Fibroblast of the aortic adventitia (primary cell): ENCODE data around the gene S100A10. TPM values are rescaled to one million over a fixed set of nuclear protein-coding genes. Genes with fewer than 3 reads are reported as not detected.
A peak's percentile ranks its signal among the peaks of the same experiment; 100 is the strongest.

Source experiments
- DNase-seq: peaks from one replicate; pipeline ENCODE4 v3.0.0-alpha.2; 2010; ENCODE audit warnings: low read depth
- H3K4me3 ChIP-seq: 2 replicates; pipeline ENCODE4 v1.5.1; 2011; ENCODE audit warnings: low read depth, mild to moderate bottlenecking, control low read depth, low read length, moderate library complexity
- total RNA-seq: library from RNA; depleted of rRNA; stranded (reverse); fragments of >200 nt; gene quantifications from 2 replicates; pipeline ENCODE4 v1.2.3, GENCODE V29; 2012; ENCODE audit warnings: low replicate concordance
- TF ChIP-seq, protein P1 (sequence below): IDR thresholded peaks from 2 replicates; pipeline ENCODE4 v1.5.1; 2011; ENCODE audit warnings: mild to moderate bottlenecking, low read length, control low read depth, inconsistent platforms; ENCODE audit not compliant: insufficient read depth

S100A10 gene
- total RNA-seq, 1 donor, result 340 TPM

DNA sequence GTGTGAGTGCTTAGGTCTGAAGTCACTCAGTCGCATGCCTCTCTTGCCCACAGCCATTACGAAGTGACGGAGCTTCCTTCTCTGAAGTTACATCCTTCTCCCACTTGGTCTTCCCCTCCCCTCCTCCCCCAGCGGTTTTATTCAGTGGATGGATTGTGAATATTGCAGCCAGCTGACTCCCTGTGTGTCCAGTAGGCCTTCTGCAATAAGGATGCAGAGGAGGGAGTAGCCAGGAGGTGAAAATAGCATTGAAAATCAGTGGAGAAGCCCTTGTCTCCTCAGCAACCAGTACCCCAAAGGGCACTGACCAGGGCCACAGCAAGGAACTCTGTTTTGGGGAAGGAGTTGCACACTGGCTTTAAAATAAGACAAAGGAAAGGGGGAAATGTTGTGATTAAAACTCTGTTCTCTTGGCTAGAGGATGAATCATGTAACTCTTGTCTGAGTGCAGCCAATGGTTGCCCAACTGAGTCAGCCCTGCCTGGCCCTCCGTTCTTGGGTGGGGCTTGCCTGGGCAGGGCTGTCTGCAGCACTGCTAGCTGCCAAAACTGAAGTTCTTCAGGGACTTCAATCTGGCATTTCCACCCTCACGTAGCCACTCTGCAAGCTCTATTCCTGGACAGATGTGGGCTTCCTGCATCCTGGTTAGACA, 4.3 kb downstream of the S100A10 start:
- peak overlapping the region; percentile 79 for H3K4me3 ChIP-seq

DNA sequence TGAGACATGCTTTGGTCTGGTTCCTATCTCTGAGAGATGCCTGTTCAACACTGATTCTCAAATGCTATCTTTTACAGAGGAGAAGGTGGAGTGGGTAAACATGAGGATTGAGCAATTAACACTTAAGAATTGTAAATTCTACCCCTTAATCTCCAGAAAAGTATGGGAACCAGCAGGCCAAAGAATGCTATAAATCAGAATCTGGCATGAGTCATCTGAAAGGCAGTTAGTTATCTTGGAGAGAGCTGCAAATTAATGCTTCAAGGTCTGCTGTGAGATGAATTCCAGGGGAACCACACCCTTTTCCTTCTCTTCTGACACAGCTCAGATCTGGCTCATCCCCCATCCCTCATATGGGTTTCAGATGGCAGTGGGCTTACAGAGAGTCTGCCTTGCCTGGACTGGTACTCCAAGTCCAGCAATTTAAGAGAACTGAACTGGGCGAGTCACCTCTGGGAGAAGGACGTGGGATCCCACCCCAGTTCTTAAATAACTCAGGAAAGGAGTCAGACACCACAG, 5.2 kb downstream of the S100A10 start:
- TF ChIP-seq, protein P1, sequence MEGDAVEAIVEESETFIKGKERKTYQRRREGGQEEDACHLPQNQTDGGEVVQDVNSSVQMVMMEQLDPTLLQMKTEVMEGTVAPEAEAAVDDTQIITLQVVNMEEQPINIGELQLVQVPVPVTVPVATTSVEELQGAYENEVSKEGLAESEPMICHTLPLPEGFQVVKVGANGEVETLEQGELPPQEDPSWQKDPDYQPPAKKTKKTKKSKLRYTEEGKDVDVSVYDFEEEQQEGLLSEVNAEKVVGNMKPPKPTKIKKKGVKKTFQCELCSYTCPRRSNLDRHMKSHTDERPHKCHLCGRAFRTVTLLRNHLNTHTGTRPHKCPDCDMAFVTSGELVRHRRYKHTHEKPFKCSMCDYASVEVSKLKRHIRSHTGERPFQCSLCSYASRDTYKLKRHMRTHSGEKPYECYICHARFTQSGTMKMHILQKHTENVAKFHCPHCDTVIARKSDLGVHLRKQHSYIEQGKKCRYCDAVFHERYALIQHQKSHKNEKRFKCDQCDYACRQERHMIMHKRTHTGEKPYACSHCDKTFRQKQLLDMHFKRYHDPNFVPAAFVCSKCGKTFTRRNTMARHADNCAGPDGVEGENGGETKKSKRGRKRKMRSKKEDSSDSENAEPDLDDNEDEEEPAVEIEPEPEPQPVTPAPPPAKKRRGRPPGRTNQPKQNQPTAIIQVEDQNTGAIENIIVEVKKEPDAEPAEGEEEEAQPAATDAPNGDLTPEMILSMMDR, result no peak

More for the DNA sequence above, 4.3 kb downstream of the S100A10 start:
- TF ChIP-seq, protein P1, result no peak
- peak; percentile 91 for DNase-seq

DNA sequence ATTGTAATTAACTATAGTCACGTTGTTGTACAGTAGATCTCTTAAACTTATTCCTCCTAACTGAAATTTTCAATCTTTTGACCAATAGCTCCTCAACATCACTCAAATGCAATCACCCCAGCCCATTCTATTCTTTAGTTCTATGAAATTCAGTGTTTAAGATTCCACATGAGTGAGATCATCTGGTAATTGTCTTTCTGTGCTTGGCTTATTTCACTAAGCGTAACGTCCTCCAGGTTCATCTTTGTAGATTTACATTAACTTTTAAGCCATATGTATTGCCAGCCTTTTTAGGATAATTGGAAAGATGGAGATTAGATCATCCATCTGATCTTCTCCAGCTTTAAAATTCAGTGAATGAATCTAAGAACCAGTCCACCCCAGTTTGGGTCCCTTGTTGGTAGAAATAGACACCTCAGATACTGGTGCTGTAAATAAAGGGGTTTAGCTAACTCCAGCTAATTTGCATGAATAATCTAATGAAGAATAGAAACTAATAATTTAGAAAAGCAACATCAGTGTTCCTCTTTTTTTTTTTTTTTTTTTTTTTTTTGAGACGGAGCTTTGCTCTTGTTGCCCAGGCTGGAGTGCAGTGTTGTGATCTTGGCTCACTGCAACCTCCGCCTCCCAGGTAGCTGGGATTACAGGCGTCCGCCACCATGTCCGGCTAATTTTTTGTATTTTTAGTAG, 7.0 kb downstream of the S100A10 start:
- TF ChIP-seq, protein P1, result no peak
- H3K4me3 ChIP-seq, result no peak overlapping the region
- no peak for DNase-seq

More for the DNA sequence above, 5.2 kb downstream of the S100A10 start:
- peak overlapping the region; percentile 42 for H3K4me3 ChIP-seq
- peak; percentile 97 for DNase-seq

DNA sequence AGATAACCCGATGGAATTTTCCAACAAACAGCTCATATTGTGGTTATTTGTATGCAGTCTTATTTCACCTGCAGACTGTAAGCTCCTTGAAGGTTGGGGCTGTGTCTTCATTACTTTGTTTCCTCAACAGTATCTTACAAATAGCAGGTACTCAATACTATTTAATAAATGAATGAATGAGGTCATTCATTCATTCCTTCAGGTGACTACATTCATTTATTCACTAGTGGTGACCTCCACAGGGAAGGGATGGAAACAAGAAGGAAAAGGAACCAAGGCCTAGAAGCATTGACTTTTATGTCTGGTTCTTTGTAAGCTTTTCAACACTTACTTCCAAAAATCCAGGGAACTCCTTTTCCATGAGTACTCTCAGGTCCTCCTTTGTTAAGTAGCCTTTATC, 7.9 kb downstream of the S100A10 start:
- TF ChIP-seq, protein P1, result no peak
- no peak overlapping the region for H3K4me3 ChIP-seq

DNA sequence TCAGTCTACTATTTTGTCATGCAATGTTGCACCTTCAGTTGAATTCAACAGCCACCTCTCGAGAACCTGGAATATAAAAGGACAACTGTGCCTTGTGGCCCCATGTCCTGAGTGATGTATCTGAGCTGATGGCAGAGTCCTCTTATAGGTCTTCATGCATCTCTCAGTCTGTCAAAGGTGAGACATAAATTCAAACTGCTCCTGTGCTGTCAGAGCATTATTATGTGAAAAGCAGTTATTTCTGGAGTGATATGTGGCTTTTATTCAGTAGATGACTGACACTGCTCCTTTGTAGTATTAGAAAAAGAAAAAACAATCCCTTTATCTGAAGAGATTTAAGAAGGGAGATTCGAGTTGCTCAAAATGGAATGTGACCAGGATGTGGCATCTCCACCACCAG, 8.4 kb downstream of the S100A10 start:
- no peak for DNase-seq
- H3K4me3 ChIP-seq, result no peak overlapping the region
- TF ChIP-seq, protein P1, result no peak

More for the DNA sequence above, 7.9 kb downstream of the S100A10 start:
- DNase-seq, result no peak

DNA sequence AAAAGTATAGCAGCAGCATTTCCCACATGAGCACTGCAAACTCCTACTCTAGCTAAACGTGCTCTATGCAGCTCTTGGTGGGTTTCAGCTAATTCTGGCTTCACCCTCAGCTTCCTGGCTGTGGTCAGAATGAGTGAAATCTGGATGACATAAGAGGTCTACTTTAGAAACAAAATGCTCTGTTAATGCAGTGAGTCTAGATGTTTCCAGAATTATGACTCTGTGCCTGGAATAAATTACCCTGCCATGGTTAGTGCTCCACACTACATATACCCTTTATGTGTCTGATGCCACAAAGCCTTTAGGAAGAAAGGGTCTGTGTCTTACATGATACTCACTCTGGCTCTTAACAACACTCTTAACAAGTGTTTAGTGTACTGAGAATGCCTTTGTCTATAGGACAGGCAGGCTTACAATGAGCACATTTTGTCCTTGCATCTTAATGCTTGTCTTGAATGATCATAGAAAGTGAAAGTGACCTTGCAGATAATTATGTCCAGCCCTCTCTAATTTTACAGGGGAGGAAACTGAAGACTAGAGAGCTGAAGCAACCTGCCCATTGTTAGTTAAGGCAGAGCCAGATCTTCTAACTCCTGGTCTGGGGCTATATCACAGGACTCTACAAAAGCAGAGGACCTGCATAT, 9.2 kb downstream of the S100A10 start:
- no peak for DNase-seq
- no peak overlapping the region for H3K4me3 ChIP-seq
- TF ChIP-seq, protein P1, result no peak
